HG02884 (cell line): ENCODE results near the gene FGF12.
A peak's percentile ranks its signal among the peaks of the same experiment; 100 is the strongest.

Source experiments
- ATAC-seq: cut with Tn5 transposase; IDR thresholded peaks from one replicate; pipeline ENCODE4 v1.9.1; 2021; ENCODE audit warnings: mild to moderate bottlenecking, moderate library complexity; ENCODE audit not compliant: unreplicated experiment

The FGF12 gene

GRCh38 chr3:192365571-192365970, 361.8 kb downstream of the FGF12 start:
- no peak for ATAC-seq

GRCh38 chr3:192364316-192364715, 363.0 kb downstream of the FGF12 start:
- no peak for ATAC-seq

DNA sequence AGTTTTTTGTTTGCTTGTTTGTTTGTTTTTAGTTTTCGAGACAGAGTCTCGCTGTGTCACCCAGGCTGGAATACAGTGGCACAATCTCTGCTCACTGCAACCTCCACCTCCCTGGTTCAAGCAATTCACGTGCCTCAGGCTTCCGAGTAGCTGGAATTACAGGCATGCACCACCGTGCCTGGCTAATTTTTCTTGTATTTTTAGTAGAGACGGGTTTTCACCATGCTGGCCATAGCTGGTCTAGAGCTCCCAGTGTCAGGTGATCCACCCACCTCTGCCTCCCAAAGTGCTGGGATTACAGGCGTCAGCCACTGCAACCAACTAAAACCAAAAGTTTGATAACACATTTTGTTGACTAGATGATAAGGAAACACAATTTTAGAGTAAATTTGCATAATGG, 372.7 kb downstream of the FGF12 start:
- no peak for ATAC-seq

DNA sequence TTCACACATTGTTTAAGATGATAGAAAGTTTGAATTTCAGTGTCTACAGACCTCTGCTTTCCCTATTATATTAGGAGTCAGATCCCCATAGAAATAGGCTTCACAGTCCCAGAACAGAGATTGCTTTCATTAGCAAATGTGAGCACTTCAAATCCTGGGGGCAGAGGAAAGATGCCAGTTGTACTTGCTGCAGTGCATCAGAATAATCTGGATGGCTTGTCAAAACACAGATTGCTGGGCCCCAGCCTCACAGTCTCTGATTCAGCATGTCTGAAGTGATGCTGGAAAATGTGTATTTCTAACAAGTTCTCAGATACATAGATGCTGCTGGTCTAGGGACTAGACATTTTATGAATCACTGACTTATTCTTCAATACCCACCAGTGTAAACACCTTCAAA, 375.2 kb downstream of the FGF12 start:
- ATAC-seq = no peak

- no peak for ATAC-seq
Measured at GRCh38 chr3:192351441-192351840, 375.9 kb downstream of the FGF12 start.

- ATAC-seq = no peak
Measured at GRCh38 chr3:192340031-192340430, 387.3 kb downstream of the FGF12 start.

DNA sequence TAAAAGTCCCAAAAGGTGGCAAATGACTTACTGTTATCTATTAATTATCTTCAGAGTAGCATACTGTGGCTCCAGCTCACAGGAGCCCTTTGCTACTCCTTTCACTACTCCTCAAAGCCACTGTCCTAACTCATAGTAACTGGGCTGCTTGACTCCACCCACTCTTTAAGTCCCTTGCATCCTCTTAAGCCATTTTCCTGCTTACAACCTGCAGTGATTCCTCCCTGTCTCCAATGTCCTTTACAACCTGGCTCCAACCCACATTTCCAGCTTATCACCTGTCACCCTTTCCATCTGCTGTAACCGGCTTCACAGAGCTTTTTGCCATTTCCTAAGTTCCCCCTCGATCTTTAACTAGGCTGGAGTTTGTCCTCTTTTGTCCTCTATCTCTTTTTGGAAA, 388.1 kb downstream of the FGF12 start:
- ATAC-seq = no peak

DNA sequence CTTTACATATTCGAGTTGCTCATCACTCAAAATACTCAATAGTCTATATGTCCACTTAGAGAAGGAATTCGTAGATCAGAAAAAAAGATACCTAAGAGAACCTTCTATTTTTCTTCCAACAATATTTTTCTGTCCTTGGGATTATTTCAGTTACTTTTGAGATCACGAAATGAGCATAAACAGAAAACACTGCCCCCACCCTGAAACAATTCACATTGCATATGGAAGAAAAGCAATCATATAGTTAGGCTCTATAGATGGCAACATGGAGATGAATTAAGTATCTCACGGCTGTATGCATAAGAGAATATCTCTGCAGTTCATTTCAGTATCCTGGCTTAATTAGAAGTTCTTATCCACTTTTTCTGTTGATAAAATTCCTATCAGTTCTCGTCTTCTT, 391.1 kb downstream of the FGF12 start:
- ATAC-seq = no peak

GRCh38 chr3:192332386-192333291, 394.7 kb downstream of the FGF12 start:
- no peak for ATAC-seq

DNA sequence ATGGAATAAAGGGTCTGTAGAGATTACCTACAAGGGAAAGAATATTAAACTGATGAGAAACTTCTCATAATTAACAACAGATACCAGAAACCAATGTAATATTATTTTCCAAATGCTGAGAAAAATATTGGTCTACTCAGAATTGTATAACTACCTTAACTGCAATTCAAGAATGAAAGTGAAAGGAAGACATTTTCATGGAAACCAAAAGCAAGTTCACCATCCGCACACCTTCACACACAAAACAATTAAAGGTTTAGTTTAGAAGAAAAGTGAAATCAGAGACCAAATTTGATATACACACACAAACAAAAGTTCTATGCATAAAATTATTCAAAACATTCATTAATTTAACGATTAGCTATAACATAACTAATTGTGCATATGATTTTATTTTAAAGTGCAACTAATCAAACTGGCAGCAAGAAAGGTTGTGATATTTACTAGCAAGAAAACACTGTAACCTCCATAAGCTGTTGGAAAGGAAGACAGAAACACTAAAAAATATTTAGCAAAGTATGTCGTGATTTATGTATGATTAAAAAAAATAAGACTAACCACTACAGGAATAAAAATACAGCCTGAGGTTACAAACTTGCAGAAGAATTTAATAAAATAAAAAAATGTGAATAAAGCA, 395.5 kb downstream of the FGF12 start:
- peak; percentile 59 for ATAC-seq

DNA sequence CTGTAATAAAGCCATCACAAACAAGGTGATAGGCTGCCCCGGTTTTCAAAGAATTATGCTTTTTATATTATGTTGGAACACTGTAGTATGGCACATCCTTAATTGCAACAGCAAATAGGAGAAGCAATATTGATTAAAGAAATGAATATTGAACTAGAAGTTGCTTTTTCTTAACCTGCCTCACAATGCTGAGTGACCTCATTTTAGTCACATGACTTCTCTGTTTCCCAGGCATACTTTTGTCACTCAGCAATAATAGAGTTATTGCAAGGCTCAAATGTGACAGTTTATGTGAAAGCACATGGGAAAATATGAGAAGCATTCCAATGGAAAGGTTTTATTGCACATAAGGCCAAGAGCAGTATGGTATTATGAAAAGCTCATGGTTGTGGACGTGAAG, 400.7 kb downstream of the FGF12 start:
- ATAC-seq = no peak

DNA sequence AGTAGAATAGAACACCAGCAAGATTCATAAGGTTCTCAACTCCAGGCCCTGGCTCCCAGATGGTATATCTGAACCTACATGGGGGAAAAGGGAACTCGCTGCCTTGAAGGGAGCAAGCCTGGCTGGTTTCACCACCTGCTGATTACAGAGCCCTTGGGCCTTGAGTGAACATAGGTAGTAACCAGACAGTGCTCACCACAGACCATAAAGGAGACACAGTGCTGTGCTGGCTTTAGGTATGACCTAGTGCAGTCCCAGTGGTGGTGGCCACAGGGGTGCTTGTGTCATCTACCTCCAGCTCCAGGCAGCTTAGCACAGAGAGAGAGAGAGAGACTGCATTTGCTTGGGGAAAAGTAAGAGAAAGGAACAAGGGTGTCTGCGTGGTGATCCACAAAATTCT, 409.8 kb downstream of the FGF12 start:
- no peak for ATAC-seq

DNA sequence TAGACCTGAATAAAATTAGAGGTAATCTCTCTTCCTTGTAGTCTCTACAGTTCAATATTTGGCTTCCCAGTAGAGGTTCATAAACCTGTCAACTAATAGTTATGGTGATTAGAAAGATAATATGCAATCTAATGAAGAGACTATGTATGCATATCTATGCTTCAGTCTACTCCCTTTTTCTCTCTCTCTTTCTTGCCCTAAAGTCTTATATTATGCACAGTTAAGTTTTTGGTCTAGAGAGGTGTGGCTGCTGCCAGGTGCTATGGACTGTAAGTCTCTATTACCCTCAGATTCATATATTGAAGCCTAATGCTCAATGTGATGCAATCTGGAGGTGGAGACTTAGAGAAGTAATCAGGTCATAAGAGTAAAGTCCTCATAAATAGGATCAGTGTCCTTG, 413.7 kb downstream of the FGF12 start:
- no peak for ATAC-seq

DNA sequence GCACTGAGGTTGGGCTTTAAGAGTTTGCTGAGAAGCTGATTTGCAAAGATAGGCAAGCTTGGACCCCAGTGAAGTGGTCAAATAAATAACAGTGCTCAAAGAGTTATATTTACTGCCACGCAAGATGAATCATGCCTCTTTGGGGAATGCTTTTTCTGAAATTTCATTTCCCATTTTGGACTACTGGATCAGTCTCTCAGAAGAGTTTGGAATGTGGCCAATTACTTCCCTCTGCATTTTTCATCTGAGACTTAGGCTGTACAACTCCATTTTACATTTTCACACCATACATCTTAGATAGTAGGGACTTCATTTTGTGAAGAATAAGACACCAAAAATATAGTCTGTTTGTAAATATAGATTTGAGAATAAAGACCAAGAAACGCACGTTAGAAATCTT, 419.7 kb downstream of the FGF12 start:
- ATAC-seq = no peak

DNA sequence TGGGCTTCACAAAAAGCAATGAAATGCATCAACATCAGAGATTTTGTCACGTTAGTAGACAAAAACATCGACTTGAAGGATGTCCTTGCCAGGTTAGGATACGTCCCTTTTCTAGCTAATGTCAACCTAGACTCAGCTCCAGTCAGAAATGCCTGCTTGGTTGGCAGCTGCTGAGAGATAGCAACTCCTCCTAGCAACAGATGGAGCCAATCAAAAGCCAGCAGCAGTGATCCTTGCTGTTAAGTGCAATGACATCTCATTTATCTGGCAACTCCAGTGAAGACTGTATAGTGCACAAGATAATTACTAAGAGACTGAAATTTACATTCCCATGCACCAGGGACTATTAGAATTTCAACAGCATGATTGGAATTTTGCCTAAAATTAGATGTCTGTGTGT, 424.1 kb downstream of the FGF12 start:
- ATAC-seq = no peak

- ATAC-seq = no peak
Measured at GRCh38 chr3:192302721-192303120, 424.6 kb downstream of the FGF12 start.

GRCh38 chr3:192299921-192300320, 427.4 kb downstream of the FGF12 start:
- ATAC-seq = no peak

DNA sequence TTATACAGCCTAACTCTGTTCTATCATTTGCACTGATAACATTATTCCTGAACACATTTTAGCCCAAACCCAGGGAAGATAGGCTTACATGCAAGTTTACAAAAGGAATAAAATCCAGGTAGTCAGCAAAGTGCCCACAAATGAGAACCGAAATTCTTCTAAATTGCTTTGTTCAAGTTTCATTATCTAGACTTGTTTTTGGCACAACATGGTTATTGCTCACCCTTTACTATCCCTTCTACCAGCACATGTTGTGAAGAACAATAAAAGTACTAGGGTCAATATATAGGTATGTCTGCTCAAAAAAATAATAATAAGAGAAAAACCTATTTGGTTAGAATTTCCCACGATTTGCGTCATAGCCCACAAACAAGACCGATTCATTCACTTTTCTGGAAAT, 430.5 kb downstream of the FGF12 start:
- no peak for ATAC-seq

DNA sequence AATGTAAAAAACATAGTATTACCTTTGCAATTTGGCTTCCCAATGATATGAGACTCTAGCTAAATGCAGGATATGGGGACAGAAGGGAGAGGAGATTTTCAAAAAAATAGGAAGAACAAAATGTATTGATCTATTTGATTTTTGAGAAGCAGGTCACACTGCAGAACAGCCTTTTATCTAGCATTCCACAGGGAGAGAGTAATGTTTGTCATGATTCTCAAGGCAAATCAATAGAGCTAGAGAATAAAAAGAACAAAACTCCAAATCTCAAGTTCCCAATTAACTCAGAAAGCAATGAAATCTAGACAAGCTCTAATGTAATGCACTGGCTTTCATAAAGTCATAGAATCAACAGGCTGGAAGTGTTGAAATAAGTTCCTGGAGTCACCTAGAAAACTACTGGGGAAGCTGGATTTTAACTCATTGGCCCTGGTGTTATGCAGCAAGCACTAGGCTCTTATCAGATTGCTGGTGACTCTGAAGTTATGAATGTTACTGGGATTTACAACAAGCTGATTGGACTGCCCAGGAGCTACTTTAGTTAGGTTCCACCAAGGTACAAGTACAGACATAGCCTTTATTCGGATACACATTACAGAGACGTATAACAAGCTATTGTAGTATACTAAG, 442.8 kb downstream of the FGF12 start:
- ATAC-seq = no peak

DNA sequence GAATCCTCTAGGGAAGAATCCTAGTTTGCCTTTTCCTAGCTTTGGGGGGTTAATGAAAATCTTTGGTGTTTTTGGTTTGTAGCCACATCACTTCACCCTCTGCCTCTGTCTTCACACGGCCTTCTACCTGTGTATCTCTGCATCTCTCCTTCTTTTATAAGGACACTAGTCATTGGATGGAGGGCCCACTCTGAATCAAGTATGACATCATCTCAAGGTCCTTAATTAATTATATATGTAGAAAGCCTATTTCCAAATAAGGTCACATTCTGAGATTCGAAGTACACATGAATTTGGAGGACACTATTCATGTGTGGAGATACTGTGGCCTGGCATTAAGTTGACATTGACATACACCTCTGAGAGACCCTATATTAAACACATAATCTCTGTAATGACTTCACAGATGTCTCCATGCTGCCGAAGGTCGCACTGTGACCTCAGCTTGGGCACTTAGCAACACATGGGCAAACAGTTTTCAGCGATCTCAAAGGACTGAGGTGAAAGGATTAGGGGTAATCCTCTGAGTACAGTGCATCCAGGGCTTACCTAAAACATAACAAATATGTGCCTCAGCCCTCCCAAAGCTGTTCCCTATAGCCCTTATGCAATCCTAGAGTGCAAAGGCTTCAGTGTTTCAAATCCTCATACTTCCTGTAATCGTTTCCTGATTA, 446.0 kb downstream of the FGF12 start:
- ATAC-seq = no peak

DNA sequence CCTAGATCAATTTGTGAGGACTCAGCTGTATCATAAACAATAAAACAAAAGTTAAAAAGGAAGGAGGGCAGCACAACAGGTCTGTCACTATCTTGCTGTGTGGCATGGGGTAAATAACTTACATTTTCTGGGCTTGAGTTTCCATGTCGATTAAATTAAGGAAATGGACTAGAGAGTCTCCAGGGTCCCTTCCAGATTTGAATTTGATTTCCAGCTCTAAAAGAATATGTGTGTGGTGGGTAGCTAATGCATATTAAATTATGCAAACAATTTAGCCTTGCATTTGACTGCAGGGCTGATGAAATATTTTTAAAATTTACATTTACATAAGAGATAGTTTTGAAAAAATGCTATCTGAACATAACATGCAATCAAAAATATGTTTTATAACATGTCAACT, 447.7 kb downstream of the FGF12 start:
- ATAC-seq = no peak
